Esophagus muscularis mucosa (tissue), 3 donors: ENCODE results near the gene PPP1R12C.

Source experiments
- POLR2A ChIP-seq: fragments of 450-650 bp; IDR thresholded peaks from one replicate; pipeline ENCODE4 v1.6.1; 2017; ENCODE audit warnings: antibody characterized with exemption, moderate library complexity, mild to moderate bottlenecking, low read depth
- TF ChIP-seq, protein P1 (sequence below), 3 experiments: fragments of 200-600 bp in 2 of 3; fragments of 450-650 bp in 1 of 3; sonication (generic) in 2 of 3; IDR thresholded peaks; one replicate each; pipeline ENCODE4 v1.5.1; 2017 to 2019; ENCODE audit warnings: antibody characterized with exemption in 3 of 3, mild to moderate bottlenecking in 2 of 3, moderate library complexity in 1 of 3

DNA sequence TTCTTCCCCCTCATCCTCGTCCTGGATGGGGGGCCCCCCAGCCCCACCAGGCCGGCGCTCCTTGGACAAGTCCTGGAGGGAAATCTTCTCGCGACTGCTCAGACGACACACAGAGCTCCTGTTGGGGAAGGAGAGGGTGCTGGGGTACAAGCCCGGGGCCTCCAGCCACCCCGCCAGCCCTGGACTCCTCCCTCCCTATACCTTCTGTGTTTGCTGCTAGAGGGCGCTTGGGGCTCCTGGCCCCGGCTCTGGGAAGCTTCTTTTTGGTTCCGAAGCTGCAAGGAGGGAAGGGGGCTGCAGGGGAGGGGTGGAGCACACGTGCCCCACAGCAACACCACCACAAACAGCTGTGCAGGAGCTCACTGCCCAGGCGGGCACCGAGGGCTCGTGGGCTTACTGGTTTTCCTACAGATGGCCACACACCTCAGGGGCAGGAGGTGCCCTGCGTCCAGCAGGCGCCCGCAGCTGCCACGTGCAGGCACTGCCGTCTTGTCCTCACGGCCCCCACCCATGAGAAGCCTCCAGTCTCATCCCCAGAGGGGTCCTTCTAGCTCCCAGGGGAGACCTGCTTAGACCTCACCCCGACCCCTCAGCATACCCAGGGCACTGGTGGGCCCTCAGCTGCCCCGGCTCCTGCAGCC lies 21.3 kb downstream of the PPP1R12C start:
- TF ChIP-seq POLR2A, result no peak
- TF ChIP-seq, protein P1, sequence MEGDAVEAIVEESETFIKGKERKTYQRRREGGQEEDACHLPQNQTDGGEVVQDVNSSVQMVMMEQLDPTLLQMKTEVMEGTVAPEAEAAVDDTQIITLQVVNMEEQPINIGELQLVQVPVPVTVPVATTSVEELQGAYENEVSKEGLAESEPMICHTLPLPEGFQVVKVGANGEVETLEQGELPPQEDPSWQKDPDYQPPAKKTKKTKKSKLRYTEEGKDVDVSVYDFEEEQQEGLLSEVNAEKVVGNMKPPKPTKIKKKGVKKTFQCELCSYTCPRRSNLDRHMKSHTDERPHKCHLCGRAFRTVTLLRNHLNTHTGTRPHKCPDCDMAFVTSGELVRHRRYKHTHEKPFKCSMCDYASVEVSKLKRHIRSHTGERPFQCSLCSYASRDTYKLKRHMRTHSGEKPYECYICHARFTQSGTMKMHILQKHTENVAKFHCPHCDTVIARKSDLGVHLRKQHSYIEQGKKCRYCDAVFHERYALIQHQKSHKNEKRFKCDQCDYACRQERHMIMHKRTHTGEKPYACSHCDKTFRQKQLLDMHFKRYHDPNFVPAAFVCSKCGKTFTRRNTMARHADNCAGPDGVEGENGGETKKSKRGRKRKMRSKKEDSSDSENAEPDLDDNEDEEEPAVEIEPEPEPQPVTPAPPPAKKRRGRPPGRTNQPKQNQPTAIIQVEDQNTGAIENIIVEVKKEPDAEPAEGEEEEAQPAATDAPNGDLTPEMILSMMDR (IDR thresholded peaks at IDR 0.05), result no peak
